ENCODE results near the gene WDR87.
"Not testable (repeated sequence)": the region's sequence is repeated elsewhere in the genome, so short reads cannot be mapped to it uniquely, and the experiment has no call there.

WDR87 gene

GRCh38 chr19:37928527-37929286 lies 22.3 kb upstream of the WDR87 start:
- H3K27me3 Mint-ChIP-seq (ENCODE audit: low read depth) = no peaks in the 10 kb centered on the region
- no peaks in the 10 kb centered on the region for H3K9me3 Mint-ChIP-seq
- H3K36me3 Mint-ChIP-seq (ENCODE audit: low read depth) = no peaks in the 10 kb centered on the region
- TF ChIP-seq, protein P1, sequence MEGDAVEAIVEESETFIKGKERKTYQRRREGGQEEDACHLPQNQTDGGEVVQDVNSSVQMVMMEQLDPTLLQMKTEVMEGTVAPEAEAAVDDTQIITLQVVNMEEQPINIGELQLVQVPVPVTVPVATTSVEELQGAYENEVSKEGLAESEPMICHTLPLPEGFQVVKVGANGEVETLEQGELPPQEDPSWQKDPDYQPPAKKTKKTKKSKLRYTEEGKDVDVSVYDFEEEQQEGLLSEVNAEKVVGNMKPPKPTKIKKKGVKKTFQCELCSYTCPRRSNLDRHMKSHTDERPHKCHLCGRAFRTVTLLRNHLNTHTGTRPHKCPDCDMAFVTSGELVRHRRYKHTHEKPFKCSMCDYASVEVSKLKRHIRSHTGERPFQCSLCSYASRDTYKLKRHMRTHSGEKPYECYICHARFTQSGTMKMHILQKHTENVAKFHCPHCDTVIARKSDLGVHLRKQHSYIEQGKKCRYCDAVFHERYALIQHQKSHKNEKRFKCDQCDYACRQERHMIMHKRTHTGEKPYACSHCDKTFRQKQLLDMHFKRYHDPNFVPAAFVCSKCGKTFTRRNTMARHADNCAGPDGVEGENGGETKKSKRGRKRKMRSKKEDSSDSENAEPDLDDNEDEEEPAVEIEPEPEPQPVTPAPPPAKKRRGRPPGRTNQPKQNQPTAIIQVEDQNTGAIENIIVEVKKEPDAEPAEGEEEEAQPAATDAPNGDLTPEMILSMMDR (IDR thresholded peaks at IDR 0.05; ENCODE audit: unreplicated experiment in 3 of 3) = no peak
- H3K4me3 Mint-ChIP-seq = no peak overlapping the region
- H3K27ac Mint-ChIP-seq = peak overlapping the region in 1 of 3 experiments; percentile 4
- H3K4me1 Mint-ChIP-seq = peaks cover 20% of the 10 kb centered on the region

- Mint-ChIP-seq H3K27me3 (ENCODE audit: low read depth) (no peaks in the 10 kb centered on the region), H3K4me3 (no peak overlapping the region), H3K4me1 (peaks cover 2% of the 10 kb centered on the region), H3K36me3 (ENCODE audit: low read depth) (no peaks in the 10 kb centered on the region), H3K27ac (no peak overlapping the region), H3K9me3 (no peaks in the 10 kb centered on the region)
- TF ChIP-seq, protein P1 (IDR thresholded peaks at IDR 0.05; ENCODE audit: unreplicated experiment in 3 of 3) = no peak
Observed at GRCh38 chr19:37926711-37927110, 20.3 kb upstream of the WDR87 start.

DNA sequence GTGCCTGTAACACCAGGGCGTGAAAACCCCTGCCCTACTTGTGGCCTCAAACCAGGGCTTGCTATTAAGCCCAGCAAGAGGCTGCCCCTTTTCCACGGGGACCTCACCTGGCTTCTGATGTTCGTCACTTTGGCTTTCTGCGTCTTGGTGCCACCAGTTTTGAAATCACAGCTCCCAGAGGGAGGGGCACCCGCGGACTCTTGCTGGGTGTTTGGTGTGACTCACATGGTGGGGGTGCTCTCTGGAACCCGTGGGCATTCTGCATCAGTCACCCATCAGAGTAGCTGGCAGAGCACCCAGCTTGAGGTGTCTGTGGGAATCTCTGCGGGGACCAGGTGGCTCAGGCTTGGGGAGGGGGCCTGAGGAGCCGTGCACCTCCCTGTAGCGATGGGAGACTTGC lies 19.9 kb upstream of the WDR87 start:
- no peak overlapping the region for H3K27ac Mint-ChIP-seq
- H3K9me3 Mint-ChIP-seq = no peaks in the 10 kb centered on the region
- H3K4me3 Mint-ChIP-seq = no peak overlapping the region
- peaks cover 1% of the 10 kb centered on the region for H3K36me3 Mint-ChIP-seq (ENCODE audit: low read depth)
- no peaks in the 10 kb centered on the region for H3K4me1 Mint-ChIP-seq
- TF ChIP-seq, protein P1 (IDR thresholded peaks at IDR 0.05; ENCODE audit: unreplicated experiment in 3 of 3) = no peak
- H3K27me3 Mint-ChIP-seq (ENCODE audit: low read depth) = no peaks in the 10 kb centered on the region

GRCh38 chr19:37925212-37925611 lies 18.8 kb upstream of the WDR87 start:
- no peaks in the 10 kb centered on the region for H3K9me3 Mint-ChIP-seq
- TF ChIP-seq, protein P1 (IDR thresholded peaks at IDR 0.05; ENCODE audit: unreplicated experiment in 3 of 3) = no peak
- no peak overlapping the region for H3K4me3 Mint-ChIP-seq
- H3K4me1 Mint-ChIP-seq = no peaks in the 10 kb centered on the region
- H3K27me3 Mint-ChIP-seq (ENCODE audit: low read depth) = no peaks in the 10 kb centered on the region
- H3K27ac Mint-ChIP-seq = no peak overlapping the region
- H3K36me3 Mint-ChIP-seq (ENCODE audit: low read depth) = peaks cover 6% of the 10 kb centered on the region

DNA sequence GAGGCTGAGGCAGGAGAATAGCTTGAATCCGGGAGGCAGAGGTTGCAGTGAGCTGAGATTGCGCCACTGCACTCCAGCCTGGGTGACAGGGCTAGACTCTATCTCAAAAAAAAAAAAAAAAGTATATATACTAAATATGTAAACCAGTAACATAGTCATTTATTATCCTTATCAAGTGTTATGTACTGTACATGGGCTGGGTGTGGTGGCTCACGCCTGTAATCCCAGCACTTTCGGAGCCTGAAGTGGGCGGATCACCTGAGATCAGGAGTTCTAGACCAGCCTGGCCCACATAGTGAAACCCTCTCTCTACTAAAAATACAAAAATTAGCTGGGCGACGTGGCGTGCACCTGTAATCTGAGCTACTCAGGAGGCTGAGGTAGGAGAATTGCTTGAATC lies 18.2 kb upstream of the WDR87 start:
- H3K4me3 Mint-ChIP-seq; H3K4me1 Mint-ChIP-seq; H3K27me3 Mint-ChIP-seq (ENCODE audit: low read depth); H3K27ac Mint-ChIP-seq; H3K9me3 Mint-ChIP-seq; H3K36me3 Mint-ChIP-seq (ENCODE audit: low read depth): not testable (repeated sequence)

DNA sequence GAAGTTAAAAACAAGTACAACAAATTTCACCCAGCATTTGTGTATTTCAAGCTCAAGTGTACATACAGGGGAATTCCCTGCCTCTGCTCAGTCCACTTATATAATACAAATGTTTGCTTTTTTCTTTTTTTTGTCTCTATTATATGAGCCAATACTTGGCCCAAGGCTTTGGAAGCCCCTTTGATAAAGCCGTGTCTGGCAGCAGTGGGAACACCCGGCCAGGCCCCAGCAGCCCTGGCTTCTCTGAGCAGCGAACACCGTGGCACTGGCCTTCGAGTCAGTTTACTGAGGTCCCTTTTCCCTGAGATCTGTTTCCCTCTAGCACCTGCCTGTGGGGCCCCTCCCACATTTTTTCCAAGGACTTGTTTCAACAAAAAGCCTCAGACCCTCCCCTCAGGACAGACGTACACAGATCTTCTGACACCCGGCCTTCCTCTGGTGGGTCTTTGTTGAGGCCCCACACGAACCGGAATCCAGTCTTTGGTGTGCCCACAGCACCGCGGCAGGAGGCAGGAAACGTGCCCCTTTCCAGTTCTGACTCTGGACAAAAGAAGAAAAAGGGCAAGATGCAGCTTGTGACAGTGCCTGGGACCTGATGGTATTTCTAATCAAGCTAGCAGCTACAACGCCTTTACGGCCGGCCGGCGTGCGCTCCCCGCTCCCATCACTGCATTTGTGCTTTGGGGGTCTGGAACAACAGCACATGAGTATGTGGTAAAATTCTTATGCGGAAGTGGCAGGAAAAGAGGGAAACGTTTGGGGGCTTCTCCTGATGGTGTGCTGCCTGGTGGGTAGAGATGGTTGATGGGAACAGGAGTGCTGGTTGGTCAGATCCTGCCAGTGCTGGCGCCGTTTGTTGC lies 14.4 kb upstream of the WDR87 start:
- Mint-ChIP-seq H3K36me3 (ENCODE audit: low read depth) (peaks cover 9% of the 10 kb centered on the region), H3K9me3 (no peaks in the 10 kb centered on the region), H3K27me3 (ENCODE audit: low read depth) (no peaks in the 10 kb centered on the region), H3K4me3 (no peak overlapping the region), H3K4me1 (no peaks in the 10 kb centered on the region), H3K27ac (peak overlapping the region in 1 of 3 experiments; percentile 53)
- TF ChIP-seq, protein P1 (IDR thresholded peaks at IDR 0.05; ENCODE audit: unreplicated experiment in 3 of 3) = no peak

Data from nephron (organoid).